Stimulated activated CD8-positive, alpha-beta memory T cell treated with anti-CD3 and anti-CD28 coated beads, Interleukin-7, amount 100 ng/mL, for 48 hours (primary cell): ENCODE data around the gene GYPA.
"Not testable (repeated sequence)": the region's sequence is repeated elsewhere in the genome, so short reads cannot be mapped to it uniquely, and the experiment has no call there.

Experiments
- DNase-seq, 2 donors: peaks; one replicate each; pipeline ENCODE4 v3.0.0-alpha.2; 2020; ENCODE audit warnings: low read depth in 1 of 2; ENCODE audit errors: extremely low read depth in 1 of 2

GYPA gene

DNA sequence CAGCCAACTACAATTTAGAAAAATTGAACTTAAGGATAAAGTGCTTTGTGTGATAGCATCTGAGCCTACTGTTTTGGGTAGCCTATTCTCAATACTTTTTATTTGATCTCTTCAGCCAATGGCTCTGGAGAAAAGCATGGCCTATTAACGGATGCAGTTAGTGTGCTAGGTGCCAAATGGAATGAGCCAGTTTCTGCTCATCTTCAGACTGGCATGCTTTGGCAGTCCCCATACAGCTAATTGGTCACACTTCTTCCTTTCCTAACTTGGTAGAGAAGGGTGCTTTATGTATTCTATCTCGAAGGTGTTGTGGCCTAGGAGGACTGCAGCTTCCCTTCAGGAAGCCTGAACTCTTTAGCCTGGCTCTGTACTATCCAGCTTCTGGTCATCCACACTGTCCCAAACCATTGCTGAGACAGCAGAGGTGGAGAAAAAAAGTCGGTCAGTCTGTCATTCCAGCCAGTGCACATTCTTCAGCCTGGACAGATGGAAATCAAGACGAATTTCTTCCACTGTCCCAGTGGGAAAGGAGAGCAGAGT is 11.1 kb downstream of the GYPA start:
- DNase-seq: not testable (repeated sequence)

DNA sequence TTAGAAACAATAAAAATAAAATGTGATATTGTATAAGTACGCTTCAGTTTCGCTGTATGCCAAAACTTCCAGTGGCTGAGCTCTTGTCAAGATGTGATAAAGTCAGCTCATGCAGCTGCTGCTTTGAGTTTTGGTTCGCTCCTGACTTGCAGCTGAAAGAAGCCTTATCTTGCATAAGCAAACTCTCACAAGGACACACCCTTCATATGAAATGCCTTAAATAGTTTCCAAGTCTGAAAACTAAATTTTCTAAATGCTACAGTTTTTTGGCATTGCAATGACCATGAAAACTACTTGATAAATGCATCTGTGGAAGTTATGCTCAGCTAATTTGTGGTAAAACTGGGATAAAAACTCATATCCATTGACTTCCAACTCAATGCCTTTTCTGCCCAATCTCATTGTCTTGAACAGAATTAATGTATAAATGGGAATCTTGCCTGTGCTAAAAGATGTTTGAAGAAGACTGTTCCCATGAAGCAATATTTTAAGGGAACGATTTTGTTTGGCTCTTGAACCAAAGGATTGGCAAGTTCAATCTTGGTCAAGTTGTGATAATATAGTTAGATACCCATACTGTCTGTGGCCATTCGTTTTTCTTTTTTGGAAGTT is 11.7 kb downstream of the GYPA start:
- DNase-seq: not testable (repeated sequence)

DNA sequence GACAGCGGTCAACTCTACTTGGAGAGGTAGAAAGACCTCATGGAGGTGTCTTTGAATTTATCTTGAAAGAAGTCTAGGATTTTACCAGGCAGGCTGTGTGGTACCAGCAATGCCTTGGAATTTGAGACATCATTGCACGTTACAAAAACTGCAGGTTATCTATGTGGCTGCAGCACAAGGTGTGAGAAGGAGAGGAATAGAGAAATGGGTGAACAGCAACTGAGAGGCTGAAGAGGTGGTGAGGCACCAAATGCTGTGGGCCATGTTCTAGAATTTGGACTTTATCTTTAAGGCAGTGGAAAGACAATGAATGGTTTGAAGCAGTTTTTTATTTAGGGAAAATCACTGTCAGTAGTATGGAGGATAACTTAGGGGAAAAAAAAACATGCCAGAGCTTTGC is 15.4 kb downstream of the GYPA start:
- DNase-seq: not testable (repeated sequence)

DNA sequence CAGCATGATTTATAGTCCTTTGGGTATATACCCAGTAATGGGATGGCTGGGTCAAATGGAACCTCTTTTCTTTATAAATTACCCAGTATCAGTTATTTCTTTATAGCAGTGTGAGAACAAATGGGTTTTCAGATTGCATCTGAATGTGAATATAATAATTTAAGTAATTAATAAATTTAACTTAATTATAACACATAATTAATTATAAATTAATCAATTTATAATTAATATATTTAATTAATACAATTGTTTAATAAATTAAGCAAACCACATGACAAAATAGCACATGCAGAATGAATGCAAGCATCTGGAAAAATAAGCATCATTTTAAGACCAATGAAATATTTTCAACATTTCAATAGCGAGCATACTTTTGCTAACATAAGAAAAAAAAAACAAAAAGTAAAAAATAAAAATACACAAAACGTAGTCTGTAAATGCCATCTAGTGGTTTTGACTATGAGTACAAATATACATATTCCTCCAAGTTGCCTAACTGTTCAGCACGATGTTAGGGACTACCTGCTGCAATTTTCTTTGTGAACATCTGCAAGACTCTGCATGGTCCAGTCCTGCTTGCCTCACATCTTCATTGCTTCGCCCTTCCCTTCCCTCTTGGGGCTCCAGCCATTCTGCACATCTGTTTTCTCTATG is 16.4 kb downstream of the GYPA start:
- DNase-seq: not testable (repeated sequence)

DNA sequence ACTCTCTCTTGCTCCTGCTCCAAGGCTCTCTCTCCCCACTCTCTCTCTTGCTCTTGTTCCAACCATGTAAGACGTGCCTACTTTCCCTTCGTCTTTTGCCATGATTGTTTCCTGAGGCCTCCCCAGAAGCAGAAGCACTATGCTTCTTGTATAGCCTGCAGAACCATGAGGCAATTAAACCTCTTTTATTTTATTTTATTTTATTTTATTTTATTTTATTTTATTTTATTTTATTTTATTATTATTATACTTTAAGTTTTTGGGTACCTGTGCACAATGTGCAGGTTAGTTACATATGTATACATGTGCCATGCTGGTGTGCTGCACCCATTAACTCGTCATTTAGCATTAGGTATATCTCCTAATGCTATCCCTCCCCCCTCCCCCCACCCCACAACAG is 17.2 kb downstream of the GYPA start:
- not testable (repeated sequence) for DNase-seq

DNA sequence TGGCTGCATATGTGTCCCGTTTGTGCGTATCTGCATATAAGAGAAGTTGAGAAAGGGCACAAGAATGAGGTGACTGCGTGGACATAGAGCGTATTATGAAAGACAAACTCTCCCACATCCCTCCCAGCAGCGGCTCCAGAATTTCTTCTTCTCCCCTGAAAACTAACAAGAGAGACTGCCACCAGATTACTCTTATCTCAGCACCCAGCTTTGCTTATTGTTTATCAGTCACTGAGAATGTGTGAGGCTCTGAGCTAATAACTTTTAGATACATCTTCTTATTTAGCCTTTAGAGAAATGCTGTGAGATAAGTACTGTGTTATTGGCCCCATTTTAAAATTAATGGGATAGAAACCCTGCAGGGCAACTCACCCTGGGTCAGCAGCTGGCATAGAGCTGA is 20.8 kb downstream of the GYPA start:
- not testable (repeated sequence) for DNase-seq

DNA sequence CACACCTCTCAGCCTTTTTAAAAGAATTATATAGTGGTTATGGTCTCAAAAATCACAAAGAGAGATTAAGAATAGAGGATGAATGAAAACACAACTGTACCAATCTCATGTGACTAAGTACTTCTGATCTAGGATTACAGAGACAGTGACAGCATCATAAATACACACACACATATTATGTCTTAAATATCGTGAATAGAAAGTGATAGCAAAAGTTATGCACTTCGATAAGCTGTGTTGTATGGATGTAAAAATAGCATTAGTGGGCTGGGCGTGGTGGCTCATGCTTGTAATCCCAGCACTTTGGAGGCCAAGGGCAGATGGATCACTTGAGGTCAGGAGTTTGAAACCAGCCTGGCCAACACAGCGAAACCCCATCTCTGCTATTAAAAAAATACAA is 25.0 kb downstream of the GYPA start:
- no peak for DNase-seq

DNA sequence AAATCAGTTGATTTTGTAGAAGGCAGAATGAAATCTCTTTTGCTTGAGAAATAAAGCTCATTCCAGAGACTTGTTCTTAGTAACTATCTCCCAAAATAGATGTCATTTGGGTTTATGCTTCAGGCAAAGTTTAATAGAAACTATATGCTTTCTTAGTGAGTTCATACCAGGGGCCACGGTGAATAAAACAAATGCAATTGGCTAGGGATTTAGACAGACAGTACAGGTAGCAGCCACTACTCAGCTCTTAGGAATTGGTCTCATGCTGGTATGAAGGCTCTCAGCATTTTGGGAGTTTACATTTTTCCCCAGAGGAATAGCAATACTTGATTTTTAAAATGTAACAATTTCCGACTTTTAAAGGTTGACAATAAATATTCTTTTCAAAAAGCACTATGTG is 27.0 kb downstream of the GYPA start:
- DNase-seq: no peak

DNA sequence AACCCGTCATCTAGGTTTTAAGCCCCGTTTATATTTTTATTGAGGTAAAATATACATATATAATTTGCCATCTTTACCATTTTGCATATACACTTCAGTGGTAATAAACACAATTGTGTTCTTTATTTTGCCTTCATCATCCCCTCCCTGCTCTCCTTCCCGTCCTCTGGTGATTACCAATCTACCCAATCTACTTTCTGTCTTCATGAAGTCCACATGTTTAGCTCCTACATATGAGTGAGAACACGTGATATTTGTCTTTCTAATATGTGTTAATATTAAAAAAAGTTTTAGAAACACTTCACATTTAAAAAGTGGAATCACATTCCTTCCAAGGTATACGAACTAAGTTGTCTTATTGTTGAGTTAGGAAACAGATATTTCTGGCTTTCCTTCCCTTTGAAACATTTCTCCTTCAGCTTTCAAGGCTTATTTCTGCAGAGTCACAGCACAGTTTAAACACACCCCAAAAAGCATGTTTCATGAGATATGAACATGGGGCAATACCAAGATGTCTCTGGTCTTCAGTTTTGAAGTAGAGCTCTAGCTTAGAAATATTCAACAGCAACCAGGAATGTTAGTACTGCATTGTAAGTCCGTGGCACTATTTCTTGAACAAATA is 35.9 kb downstream of the GYPA start:
- no peak for DNase-seq

DNA sequence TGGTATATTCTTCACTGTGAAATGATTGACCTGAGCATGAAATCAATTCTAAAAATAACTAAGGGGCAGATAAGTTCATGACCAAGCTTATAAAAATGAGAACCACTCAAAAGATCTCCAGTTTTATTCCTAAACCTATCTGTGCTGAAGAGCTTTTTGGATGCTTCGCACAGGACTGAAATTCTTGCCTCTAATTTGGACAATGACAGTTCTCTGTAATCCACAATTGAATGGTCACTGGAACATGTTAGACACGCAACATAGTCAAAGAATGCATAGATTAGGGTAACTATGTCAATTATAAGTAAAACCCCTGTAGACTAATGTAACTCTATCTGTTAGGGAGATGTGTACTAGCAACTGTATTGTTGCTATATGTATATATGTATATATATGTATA is 42.7 kb downstream of the GYPA start:
- not testable (repeated sequence) for DNase-seq

DNA sequence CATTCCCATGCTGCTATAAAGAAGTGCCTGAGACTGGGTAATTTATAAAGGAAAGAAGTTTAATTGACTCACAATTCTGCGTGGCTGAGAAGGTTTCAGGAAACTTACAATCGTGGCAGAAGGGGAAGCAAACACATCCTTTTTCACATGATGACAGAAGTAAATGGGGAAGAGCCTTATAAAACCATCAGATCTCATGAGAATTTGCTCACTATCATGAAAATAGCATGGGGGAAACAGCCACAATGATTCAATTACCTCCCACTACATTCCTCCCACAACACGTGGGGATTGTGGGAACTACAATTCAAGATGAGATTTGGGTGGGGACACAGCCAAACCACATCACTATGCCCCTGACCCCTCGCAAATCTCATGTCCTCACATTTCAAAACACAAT is 46.5 kb downstream of the GYPA start:
- DNase-seq: not testable (repeated sequence)

DNA sequence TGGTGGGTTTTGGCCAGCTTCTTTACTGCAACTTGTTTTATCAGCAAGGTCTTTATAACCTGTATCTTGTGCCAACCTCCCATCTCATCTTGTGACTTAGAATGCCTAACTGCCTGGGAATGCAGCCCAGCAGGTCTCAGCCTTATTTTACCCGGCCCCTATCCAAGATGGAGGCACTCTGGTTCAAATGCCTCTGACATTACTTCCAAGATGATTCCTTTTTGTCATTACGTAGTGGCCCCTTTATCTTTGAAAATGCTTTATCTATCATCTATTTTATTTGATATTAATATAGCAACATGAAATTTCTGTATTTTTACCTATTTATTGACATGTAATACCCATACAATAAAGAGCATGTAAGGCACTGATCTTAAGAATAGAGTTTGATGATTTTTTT is 49.3 kb downstream of the GYPA start:
- DNase-seq: not testable (repeated sequence)

DNA sequence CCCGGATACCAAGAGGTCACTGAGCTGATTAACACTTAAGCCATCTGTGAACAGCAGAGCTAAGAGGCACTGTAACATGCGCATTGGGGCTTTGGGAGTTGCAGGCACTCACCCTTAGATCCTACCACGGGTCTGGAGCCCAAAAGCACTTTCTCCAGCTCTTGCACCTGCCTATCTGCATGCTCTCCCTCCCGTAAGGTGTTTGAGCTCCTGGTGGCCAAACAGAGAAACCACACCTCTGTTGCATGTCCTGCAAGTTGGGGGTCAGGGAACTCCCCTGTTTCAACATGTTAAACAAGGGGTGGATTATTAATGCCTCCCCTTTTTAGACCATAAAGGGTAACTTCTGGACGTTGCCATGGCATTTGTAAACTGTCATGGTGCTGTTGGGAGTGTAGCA is 49.8 kb downstream of the GYPA start:
- DNase-seq: no peak

DNA sequence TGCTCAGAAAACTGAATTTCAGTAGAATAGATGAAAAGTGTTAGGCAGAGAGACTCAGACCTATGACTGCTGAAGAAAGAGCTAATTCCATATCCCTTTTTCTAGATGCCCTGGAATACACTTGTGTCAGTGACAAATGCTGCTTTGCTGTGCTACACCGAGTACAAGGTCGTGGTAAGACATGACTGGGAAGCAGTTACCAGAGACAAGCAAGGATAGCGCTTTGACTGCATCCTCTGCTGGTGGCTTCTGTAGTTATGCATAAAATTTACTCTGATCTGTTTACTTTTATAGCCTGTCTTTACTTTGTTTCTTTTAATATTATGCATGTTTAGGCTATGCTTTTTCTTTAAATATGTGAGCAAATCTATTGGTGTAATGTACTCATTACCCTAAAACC is 58.5 kb downstream of the GYPA start:
- not testable (repeated sequence) for DNase-seq

DNA sequence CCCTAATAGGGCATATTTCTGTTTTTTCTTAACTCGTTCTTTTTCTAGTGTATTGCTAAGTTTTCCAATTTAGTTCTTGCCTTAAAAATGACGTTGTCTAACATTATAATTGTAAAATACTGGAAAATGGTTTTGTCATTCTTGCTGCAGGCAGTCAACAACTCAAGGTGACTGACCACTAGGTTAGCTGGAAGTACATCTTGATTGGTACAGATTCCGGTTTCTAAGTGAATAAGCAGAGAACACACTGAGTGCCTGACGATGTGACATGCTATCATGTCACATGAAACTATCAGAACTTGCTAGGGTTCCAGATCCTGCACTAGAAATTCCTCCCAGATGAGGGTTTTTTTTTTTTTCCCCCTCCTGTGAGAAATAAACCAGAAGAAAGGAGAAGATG is 60.4 kb downstream of the GYPA start:
- DNase-seq: not testable (repeated sequence)

DNA sequence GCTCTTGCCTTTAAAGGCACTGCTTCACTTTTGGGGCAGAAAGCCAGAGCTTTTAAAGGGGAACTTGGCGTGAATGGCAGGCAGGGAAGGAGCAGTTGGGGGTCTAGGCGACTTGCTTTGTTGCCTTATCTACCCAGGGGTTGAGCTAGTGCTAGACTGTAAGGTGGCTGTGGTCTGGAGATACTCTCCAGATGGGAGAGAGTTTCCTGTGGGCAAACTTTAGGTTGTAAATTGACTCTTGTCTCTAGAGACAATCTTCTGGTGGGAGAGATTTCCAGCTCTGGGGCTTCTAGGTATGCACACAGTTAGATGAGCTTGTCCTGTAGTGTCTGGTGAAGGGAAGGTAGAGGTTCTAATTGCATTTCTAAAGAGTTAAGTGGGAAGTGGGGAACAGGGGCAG is 61.8 kb downstream of the GYPA start:
- DNase-seq: not testable (repeated sequence)

DNA sequence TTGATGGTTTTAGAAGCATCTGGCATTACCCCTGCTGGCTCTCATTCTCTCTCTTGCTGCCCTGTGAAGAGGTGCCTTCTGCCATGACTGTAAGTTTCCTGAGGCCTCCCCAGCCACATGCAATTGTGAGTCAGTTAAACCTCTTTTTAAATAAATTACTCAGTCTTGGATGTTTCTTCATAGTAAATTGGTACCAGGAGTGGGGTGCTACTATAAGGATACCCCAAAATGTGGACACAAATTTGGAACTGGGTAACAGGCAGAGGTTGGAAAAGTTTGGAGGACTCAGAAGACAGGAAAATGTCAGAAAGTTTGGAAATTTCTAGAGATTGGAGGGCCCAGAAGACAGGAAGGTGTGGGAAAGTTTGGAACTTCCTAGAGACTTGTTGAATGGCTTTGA is 79.0 kb downstream of the GYPA start:
- not testable (repeated sequence) for DNase-seq

DNA sequence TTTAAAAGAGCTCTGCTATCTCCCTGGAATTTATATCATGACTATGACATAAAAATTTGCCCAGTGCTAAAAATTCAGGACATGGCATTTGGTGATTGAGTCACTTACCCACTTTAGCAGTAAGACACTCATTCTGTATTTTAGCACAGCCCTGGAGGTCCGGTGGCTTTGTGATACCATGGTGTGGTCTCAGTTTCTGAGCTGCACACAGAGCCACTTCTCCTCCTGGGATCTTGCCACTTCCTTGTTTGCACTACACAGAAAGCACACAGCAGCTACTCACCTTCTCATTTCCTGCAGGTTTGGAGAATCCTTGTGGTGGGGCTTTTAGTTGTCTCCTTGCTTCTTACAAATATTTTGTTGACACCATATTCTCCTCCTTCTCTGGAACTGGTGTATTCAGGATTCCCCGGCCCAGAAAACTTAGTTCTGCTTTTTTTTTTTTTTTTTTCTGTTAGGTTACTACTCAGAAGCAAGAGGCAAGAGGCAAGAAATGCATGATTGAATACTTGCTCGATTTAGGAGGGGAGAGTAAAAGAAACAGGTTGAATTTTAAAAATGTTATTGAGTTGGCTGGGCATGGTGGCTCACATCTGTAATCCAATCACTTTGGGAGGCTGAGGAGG is 80.2 kb downstream of the GYPA start:
- DNase-seq: not testable (repeated sequence)
